NB4 (cell line): ENCODE results near the gene PITX1.

Experiments used
- CTCF ChIP-seq: IDR thresholded peaks from one replicate; pipeline ENCODE4 v1.5.1; 2012; ENCODE audit warnings: low read depth, low read length
- MAX ChIP-seq: IDR thresholded peaks from 2 replicates; pipeline ENCODE4 v1.6.1; 2011; ENCODE audit warnings: low read depth, low read length
- MYC ChIP-seq: IDR thresholded peaks from 2 replicates; pipeline ENCODE4 v1.6.1; 2011; ENCODE audit warnings: low read depth, low read length
- POLR2A ChIP-seq: IDR thresholded peaks from 2 replicates; pipeline ENCODE4 v1.6.1; 2011; ENCODE audit warnings: mild to moderate bottlenecking; ENCODE audit not compliant: insufficient read length; ENCODE audit errors: extremely low read depth

- TF ChIP-seq POLR2A (no peak), CTCF (no peak), MAX (no peak), MYC (no peak)
Measured at GRCh38 chr5:135079099-135079681, 45.2 kb upstream of the PITX1 start.
